Suppressor macrophage treated with lipopolysaccharide for 1 hour (primary cell): ENCODE results near the gene YEATS4.

Experiments
- DNase-seq, 3 donors: peaks; one replicate each; pipeline ENCODE4 v3.0.0-alpha.2; 2020 to 2022

Gene YEATS4

DNA sequence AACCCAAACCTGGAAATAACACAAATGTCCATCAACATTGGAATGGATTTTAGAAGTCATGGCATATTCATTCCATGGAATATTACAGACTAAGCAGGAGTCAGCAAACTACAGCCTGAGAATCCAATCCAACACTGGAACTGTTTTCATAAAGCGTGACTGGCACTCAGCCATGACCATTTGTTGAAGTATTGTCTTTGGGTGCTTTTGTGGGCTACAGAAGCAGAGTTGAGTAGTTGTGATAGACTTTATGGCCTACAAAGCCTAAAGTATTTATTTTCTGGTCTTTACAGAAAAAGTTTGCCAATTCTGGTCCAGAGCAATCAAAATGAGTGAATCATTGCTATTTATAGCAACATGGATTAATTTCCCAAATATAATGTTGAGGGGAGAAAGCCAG lies 76.1 kb downstream of the YEATS4 start:
- DNase-seq: no peak

GRCh38 chr12:69437073-69437472 lies 77.5 kb downstream of the YEATS4 start:
- no peak for DNase-seq

GRCh38 chr12:69438539-69438938 lies 79.0 kb downstream of the YEATS4 start:
- no peak for DNase-seq

DNA sequence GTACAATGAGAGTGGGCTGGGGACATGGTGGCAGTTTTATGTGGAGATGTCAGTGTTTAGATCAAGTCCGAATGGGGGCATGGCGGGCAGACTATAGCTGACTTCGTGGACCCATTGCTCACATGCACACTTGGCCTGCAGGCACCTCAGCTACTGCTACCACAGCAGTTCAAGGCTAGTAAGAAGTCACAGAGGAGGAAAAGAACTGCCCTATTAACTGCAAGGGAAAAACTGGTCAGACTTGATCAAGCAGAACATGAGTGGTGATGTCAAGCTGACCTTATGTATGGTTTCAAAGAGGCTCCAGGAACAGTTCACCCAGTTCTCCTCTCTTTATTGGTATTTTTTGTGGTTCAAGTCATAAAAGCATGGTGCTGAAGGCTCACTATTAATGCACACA lies 80.5 kb downstream of the YEATS4 start:
- no peak for DNase-seq
